Esophagus squamous epithelium (tissue), 5 donors: ENCODE measurements around the gene ERC2. TPM values are rescaled to one million over a fixed set of nuclear protein-coding genes. Genes with fewer than 3 reads are reported as not detected.
A peak's percentile ranks its signal among the peaks of the same experiment; 100 is the strongest.

ENCODE experiments used
- DNase-seq: peaks from one replicate; lab custom pipeline; 2025; lab: John Stamatoyannopoulos, UW
- H3K27ac ChIP-seq, 4 donors: fragments of 200-600 bp; sonication (generic); one replicate each; pipeline ENCODE4 v1.5.1; 2016 to 2019; ENCODE audit warnings: mild to moderate bottlenecking in 1 of 4
- H3K27me3 ChIP-seq, 4 donors: fragments of 200-600 bp; sonication (generic); 1 replicate in 3 of 4; 2 replicates in 1 of 4; pipeline versions ENCODE4 v1.5.1 to v1.6.0; 2017 to 2021; ENCODE audit warnings: antibody characterized with exemption in 1 of 4
- H3K36me3 ChIP-seq, 3 donors: fragments of 200-600 bp; sonication (generic); one replicate each; pipeline ENCODE4 v1.5.1; 2016 to 2019
- H3K4me1 ChIP-seq, 3 donors: fragments of 200-600 bp; sonication (generic); one replicate each; pipeline ENCODE4 v1.5.1; 2017 to 2019
- H3K4me3 ChIP-seq, 4 donors: fragments of 200-600 bp; sonication (generic); 1 replicate in 3 of 4; 2 replicates in 1 of 4; pipeline ENCODE4 v1.5.1; 2016 to 2019; ENCODE audit warnings: mild to moderate bottlenecking in 2 of 4, moderate library complexity in 1 of 4
- H3K9me3 ChIP-seq, 3 donors: fragments of 200-600 bp; sonication (generic); one replicate each; pipeline ENCODE4 v1.5.1; 2016 to 2019
- POLR2A ChIP-seq, 4 donors: fragments of 450-650 bp; IDR thresholded peaks; one replicate each; pipeline ENCODE4 v1.6.1; 2017; ENCODE audit warnings: antibody characterized with exemption in 4 of 4, mild to moderate bottlenecking in 4 of 4, moderate library complexity in 3 of 4
- WGBS, 2 donors: methylation state at CpG; one replicate each; pipeline ENCODE4 v1.1.5; 2018; 5-methylcytosine and 5-hydroxymethylcytosine counted together
- intact Hi-C: fragments of 100-400 bp; cut with DNase I; formaldehyde crosslinking; loops from one replicate; pipeline ENCODE4 v1.15.0; 2022
- total RNA-seq, 4 donors: library from RNA; depleted of rRNA; stranded (reverse); fragments of >200 nt; gene quantifications; one replicate each; pipeline ENCODE4 v1.1.0, GENCODE V29; 2016
- TF ChIP-seq, protein P1 (sequence below), 6 experiments: fragments of 450-650 bp in 4 of 6; fragments of 200-600 bp in 2 of 6; sonication (generic) in 2 of 6; IDR thresholded peaks; one replicate each; pipeline ENCODE4 v1.5.1; 2016 to 2019; ENCODE audit warnings: antibody characterized with exemption in 6 of 6, mild to moderate bottlenecking in 4 of 6, moderate library complexity in 4 of 6
- donor health status: DM: yes; HTN: yes; CAD: no.

The ERC2 gene
- total RNA-seq, 4 donors from 2014 or later: 0.12 to 1.9 (median 0.86) TPM

DNA sequence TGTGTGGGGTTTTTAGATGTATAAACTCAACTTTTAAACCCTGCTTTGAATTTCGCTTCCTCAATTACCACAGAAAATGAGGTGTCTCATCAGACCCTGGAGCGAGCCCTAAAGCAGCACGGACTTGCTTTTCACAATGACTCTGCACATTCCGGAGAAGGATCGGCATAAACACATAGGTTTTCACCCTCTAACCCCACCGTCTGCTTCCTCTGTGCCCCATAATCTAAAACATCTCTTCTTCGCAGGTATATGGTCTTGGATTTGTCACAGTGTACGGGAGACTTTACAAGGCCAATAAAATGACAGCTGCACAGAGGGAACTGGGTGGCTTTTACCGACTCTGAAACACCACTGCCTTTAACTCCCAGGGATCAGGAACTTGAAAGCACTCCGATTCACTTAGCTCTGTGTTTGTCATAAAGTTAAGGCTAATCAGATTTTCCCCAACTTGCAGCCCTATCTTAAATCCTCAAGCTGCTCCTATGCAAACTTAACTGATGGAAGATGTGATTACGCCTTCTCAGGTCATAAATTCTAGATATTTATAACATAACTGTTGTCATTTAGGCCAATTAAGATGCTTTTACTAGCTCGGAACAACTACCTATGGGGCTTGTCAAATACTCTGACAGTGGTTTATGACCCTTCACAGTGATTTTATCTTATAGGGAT is 847.8 kb downstream of the ERC2 start:
- Histone ChIP-seq H3K36me3 (no peaks in the 10 kb centered on the region), H3K27ac (no peak overlapping the region), H3K9me3 (no peaks in the 10 kb centered on the region), H3K4me1 (peaks cover 0 to 14% (median 3%) of the 10 kb centered on the region in 3 donors), H3K27me3 (no peaks in the 10 kb centered on the region), H3K4me3 (no peak overlapping the region)
- no peak for DNase-seq
- intact Hi-C loops: no loop called here
- 66 to 76% methylated on average over 12 of the region's 12 CpGs for WGBS, 2 donors
- TF ChIP-seq POLR2A (IDR thresholded peaks at IDR 0.05): no peak
- TF ChIP-seq, protein P1, sequence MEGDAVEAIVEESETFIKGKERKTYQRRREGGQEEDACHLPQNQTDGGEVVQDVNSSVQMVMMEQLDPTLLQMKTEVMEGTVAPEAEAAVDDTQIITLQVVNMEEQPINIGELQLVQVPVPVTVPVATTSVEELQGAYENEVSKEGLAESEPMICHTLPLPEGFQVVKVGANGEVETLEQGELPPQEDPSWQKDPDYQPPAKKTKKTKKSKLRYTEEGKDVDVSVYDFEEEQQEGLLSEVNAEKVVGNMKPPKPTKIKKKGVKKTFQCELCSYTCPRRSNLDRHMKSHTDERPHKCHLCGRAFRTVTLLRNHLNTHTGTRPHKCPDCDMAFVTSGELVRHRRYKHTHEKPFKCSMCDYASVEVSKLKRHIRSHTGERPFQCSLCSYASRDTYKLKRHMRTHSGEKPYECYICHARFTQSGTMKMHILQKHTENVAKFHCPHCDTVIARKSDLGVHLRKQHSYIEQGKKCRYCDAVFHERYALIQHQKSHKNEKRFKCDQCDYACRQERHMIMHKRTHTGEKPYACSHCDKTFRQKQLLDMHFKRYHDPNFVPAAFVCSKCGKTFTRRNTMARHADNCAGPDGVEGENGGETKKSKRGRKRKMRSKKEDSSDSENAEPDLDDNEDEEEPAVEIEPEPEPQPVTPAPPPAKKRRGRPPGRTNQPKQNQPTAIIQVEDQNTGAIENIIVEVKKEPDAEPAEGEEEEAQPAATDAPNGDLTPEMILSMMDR (IDR thresholded peaks at IDR 0.05): no peak

DNA sequence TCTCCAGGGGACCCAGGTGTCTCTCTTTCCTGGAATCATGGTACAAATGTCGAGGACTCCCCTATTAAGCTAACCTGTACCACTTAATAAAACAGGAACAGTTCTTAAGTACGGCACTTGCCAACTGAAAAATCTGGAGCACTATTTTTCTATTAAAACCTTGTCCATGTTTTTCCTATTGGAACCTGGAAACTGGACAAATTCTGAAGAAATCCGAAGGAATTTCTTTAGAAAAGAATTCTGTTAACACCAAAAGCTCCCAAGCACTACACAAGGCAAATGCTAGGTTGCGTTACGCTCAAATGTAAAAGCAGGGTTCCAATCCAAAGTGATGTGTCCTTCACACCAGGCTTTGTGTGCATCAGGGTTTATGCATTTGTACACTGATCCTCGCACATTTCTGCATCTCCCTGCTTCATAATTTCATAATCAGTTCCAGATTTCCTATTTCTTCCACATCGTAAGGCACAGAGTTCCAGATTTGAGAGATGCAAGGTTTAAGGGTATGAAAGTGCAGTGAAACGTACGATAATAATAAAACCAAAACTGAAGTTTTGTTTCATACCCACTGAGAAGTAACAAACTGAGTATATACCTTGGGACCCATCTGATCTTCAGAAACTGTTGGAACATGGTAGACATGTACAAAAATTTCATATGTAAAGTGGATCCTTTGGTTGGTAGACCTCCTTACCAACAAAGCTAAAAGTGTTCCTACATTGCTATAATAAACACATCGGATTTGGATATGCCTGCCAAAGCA is 849.0 kb downstream of the ERC2 start:
- no peaks in the 10 kb centered on the region for H3K36me3 ChIP-seq
- no peak for DNase-seq
- peaks cover 0 to 5% (median 3%) of the 10 kb centered on the region in 3 donors for H3K4me1 ChIP-seq
- H3K9me3 ChIP-seq: no peaks in the 10 kb centered on the region
- no peak overlapping the region for H3K4me3 ChIP-seq
- WGBS, 2 donors: 77 to 78% methylated on average over 10 of the region's 10 CpGs
- no peaks in the 10 kb centered on the region for H3K27me3 ChIP-seq
- intact Hi-C loops: no loop called here
- no peak overlapping the region for H3K27ac ChIP-seq
- TF ChIP-seq, protein P1 (IDR thresholded peaks at IDR 0.05): no peak
- no peak for TF ChIP-seq POLR2A (IDR thresholded peaks at IDR 0.05)

DNA sequence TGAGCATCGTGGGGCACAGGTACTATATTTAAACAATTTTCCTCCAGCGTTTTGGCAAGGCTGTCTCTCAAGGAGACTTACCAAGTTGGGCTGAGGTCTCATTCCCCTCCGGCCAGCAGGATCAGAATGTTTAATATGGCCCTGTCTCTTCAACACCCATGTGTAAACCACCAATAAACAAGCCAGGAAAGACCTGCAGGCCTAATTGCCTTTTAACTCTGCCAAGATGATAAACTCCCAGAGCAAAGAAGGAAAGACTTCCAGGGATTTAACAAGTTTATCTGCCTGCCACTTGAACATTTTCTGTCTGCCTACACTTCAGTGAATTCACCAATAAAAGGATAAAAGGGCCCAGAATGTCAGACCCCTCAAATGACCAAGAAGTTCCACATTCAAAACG is 850.9 kb downstream of the ERC2 start:
- WGBS, 2 donors: 73 to 84% methylated on average over 4 of the region's 4 CpGs
- no peak overlapping the region for H3K27ac ChIP-seq
- intact Hi-C loops: no loop called here

DNA sequence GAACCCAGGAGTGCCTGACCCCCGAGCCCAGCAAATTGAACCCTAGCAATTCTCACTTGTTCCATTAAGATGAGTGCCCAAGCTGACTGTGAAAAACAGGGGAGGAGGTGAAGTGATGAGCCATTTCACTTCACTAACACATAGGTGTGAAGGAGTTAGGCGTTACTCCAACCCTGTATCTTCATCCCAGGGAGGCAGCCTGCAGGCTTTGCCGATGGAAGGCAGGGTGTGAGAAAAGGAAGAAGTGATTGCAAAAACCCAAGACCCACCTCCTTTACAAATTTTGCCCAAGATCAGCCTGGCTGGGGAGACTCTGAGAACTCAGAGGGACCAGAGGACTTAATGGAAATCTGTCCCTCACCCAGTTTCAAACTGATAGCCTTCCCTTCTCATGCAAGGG is 851.5 kb downstream of the ERC2 start:
- H3K4me1 ChIP-seq: peaks cover 0 to 8% (median 0%) of the 10 kb centered on the region in 3 donors
- H3K36me3 ChIP-seq: no peaks in the 10 kb centered on the region
- intact Hi-C loops: no loop called here
- H3K9me3 ChIP-seq: no peaks in the 10 kb centered on the region
- H3K27ac ChIP-seq: no peak overlapping the region
- 79 to 91% methylated on average over 3 of the region's 3 CpGs for WGBS, 2 donors
- TF ChIP-seq POLR2A (IDR thresholded peaks at IDR 0.05): no peak
- TF ChIP-seq, protein P1 (IDR thresholded peaks at IDR 0.05): no peak
- H3K4me3 ChIP-seq: no peak overlapping the region
- no peaks in the 10 kb centered on the region for H3K27me3 ChIP-seq
- no peak for DNase-seq

More for the DNA sequence above, 850.9 kb downstream of the ERC2 start:
- DNase-seq: no peak
- H3K9me3 ChIP-seq: no peaks in the 10 kb centered on the region
- H3K4me3 ChIP-seq: no peak overlapping the region
- no peaks in the 10 kb centered on the region for H3K36me3 ChIP-seq
- H3K27me3 ChIP-seq: no peaks in the 10 kb centered on the region
- peaks cover 0 to 8% (median 3%) of the 10 kb centered on the region in 3 donors for H3K4me1 ChIP-seq
- TF ChIP-seq POLR2A (IDR thresholded peaks at IDR 0.05): no peak
- TF ChIP-seq, protein P1 (IDR thresholded peaks at IDR 0.05): no peak

DNA sequence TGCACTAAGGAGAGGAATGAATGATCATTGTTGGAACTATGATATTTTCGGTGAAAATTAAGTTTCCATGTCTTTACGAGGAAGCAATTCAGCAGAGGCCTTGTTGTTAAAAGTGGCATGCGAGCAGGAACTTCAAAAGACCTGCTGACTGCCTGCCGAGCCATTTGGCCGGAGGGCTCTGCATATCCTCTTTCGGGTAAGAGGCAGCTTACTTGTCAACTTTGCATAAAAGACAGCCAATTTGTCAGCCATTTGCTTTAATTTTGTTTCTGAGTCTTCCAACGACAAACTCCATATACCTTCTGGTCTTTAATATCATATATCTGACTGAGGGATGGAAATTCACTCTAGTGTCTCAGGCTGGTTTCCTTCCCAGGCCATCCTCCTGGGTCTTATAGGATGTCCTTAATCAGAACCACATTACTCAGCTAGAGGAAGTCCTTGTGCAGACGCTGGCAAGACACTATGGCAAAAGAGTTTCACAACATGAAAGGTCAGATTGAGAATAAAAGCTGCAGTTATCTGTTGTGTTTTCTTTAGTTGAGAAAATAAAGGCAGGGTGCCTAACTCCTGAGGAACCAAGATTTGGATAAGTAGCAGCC is 852.5 kb downstream of the ERC2 start:
- intact Hi-C loops: no loop called here
- no peak for DNase-seq

More for the DNA sequence above, 852.5 kb downstream of the ERC2 start:
- 67 to 82% methylated on average over 8 of the region's 8 CpGs for WGBS, 2 donors
- Histone ChIP-seq H3K4me3 (no peak overlapping the region), H3K36me3 (no peaks in the 10 kb centered on the region), H3K27ac (peak overlapping the region in 1 of 4 donors; percentile 9), H3K4me1 (peaks cover 0 to 8% (median 0%) of the 10 kb centered on the region in 3 donors), H3K27me3 (no peaks in the 10 kb centered on the region), H3K9me3 (no peaks in the 10 kb centered on the region)
- TF ChIP-seq, protein P1 (IDR thresholded peaks at IDR 0.05): no peak
- TF ChIP-seq POLR2A (IDR thresholded peaks at IDR 0.05): no peak
